Suprapubic skin (tissue), 4 donors: ENCODE measurements around the gene HBP1.

ENCODE experiments used
- CTCF ChIP-seq, 2 donors: fragments of 200-600 bp in 1 of 2; fragments of 450-650 bp in 1 of 2; sonication (generic) in 1 of 2; IDR thresholded peaks; one replicate each; pipeline ENCODE4 v1.5.1; 2016 to 2019; ENCODE audit warnings: antibody characterized with exemption in 2 of 2, mild to moderate bottlenecking in 1 of 2, moderate library complexity in 1 of 2
- EP300 ChIP-seq: sonication (generic); formaldehyde crosslinking; IDR thresholded peaks from one replicate; pipeline ENCODE4 v1.6.1; 2017; ENCODE audit warnings: antibody characterized with exemption
- POLR2A ChIP-seq, 2 donors: fragments of 450-650 bp; IDR thresholded peaks; one replicate each; pipeline ENCODE4 v1.6.1; 2017; ENCODE audit warnings: antibody characterized with exemption in 2 of 2, mild to moderate bottlenecking in 2 of 2, moderate library complexity in 2 of 2
- POLR2AphosphoS5 ChIP-seq, 3 donors: sonication (generic); formaldehyde crosslinking; IDR thresholded peaks; one replicate each; pipeline ENCODE4 v1.6.1; 2017; ENCODE audit warnings: antibody characterized with exemption in 3 of 3

DNA sequence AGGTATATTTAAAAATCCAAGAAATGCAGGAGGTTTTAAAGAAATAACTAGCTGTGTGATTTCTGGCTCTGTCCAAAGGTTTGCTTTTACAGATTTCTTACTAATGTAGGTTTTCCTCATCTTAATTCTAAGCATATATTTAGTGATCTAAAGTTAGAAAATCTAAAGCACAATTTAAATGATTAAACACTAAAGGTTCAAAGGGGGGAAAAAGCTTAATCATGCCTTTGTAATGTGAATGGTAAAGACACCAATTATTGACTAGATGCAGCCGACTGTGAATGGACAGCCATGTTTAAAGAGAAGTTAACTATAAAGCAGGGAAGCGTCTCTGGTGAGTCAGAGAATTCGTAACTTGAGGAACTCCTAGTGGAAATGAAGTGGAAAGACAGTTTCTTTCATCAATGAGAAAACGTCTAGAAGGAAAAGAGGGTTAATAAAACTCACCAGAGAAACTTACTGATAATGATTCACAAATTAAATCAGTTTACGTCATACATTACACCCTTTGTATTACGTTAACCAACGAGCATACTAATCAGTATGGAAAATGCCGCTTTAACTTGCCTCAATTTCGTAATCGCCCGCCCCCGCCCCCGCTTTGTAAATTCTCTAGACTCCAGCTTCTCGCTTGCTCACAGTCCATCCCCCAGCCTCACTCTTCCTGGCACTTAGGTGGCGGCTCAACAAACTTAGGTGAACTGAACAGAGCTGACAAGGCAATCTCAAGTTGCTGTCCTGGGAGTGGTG is 1.1 kb upstream of the HBP1 start:
- no peak for TF ChIP-seq POLR2A (IDR thresholded peaks at IDR 0.05)
- peak; percentile 50 to 51 for TF ChIP-seq CTCF (IDR thresholded peaks at IDR 0.05)
- TF ChIP-seq POLR2AphosphoS5 (IDR thresholded peaks at IDR 0.05) = no peak
- no peak for TF ChIP-seq EP300
